D341Med (cell line): ENCODE data around the gene FMNL2.

Experiments
- DNase-seq: peaks from one replicate; pipeline ENCODE4 v3.0.0; 2012; ENCODE audit warnings: low spot score

The FMNL2 gene

GRCh38 chr2:152402780-152403759 is 68.1 kb downstream of the FMNL2 start:
- DNase-seq: no peak

DNA sequence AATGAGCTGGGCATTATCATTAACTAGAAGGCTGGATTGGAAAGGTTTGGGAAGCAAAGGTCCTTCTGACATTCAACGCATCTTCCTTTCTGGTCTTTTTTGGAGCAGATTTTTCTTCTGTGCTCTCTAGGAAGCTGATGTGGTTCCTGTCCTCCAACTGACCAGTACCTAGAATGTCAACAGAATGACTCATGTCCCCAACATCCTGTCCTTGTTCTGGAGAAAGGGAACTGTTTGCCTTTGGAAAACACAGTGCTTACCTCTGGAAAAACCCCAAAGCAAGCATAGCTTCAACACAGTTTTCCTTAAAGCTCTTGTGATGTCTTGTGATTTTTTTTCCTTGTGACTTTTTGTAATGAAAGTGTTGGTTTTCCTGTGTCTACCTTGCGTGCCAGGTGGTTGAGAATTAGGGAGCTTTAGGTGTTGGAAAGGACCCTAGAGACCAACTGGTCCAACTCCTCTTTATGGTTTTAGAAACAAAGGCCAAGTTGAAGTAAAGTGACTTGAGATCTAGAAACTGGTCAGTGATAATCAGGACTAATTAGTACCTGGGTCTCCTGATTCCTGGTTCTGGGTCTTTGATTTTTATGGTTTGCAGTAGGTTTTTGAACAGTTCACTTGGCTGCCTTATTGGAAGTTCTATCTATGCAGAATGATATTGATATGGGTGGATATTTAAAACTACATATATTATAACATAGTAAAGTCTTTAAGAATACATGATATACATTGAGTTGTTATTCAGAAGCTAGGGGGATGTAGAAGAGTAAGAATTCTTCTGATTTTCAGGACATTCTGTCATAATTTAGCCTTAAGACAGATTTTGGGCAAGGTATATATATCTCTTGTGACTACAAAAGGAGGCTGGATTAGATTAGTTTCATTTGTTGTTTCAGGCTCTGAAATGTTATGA is 70.5 kb downstream of the FMNL2 start:
- no peak for DNase-seq

DNA sequence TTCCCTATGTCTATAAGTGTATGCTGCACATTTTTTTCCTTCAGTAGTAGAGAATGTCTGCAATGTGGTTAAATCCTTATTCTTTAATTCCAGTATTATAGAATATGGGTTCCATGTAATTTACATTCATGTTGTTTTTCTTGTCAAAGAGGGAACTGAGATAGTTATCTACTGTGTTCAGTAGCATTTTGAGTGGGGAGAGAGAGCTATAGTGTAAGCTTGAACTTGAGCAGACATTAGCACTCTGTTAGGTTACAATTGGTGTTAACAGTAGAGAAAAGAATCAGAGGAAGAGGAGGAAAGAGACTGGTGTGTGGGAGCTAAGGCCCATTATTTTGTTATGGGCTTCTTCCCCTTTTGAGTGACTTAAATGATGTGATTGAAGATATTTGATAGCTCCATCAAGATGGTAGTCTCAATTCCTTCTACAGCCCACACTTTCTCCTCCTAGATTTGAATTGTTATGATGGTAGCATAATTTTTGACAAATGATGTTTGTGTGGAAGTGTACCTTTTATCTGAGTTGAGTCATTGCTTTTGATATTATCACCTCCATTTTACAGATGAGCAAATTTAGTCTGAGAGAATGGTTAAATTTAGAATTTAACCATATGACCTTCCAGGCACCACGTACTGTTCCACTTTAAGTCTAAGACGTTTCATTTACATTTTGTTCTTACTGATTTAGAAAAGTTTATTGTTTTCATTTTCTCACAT is 71.3 kb downstream of the FMNL2 start:
- DNase-seq: no peak

GRCh38 chr2:152406836-152407161 is 71.8 kb downstream of the FMNL2 start:
- DNase-seq: no peak

GRCh38 chr2:152407204-152407721 is 72.3 kb downstream of the FMNL2 start:
- peak; percentile 29 for DNase-seq

GRCh38 chr2:152407806-152408205 is 72.8 kb downstream of the FMNL2 start:
- no peak for DNase-seq

GRCh38 chr2:152408254-152408653 is 73.3 kb downstream of the FMNL2 start:
- no peak for DNase-seq

- DNase-seq: no peak
Measured at GRCh38 chr2:152409386-152410164, 74.6 kb downstream of the FMNL2 start.

DNA sequence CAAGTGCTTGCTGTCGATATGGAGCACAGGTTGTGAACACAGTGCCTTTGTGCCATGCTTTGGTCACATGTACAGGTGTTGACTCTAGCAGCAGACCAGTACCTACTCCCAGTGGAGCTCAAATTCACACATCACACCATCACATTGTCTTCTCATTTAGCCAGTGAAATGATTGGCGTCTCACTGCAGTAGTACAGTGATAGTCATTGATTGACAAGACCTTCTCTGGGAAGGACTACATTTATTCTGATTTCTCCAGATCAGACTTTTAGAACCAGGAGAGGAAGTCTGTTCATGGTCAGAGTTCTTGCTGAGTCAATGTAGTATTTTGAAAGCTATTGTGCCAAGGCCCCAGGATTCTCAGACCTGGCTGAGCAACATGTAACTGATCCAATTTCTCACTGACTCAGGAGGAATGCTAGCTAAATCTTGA is 75.2 kb downstream of the FMNL2 start:
- DNase-seq: no peak

DNA sequence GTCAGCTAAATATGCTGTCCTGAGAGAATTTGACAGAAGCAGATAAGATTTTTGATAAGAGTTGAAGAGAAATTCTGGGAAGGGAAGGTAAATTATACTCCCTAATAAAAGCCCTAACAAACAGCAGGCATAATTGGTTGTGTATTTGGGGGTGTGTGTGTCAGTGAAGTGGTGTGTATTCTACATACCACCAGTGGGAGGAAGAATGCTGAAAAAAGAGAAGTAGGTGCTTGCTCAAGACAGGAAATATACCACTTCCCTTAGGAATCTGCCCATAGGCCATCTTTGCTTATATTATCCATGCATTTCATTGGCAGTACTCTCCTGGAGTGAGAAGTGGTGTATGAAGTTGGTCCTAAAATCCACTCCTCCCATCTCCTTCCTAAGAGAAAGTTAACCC is 76.2 kb downstream of the FMNL2 start:
- DNase-seq: no peak

- no peak for DNase-seq
Measured at GRCh38 chr2:152413228-152414030, 78.5 kb downstream of the FMNL2 start.

GRCh38 chr2:152415231-152415642 is 80.3 kb downstream of the FMNL2 start:
- no peak for DNase-seq

- DNase-seq: no peak
Measured at GRCh38 chr2:152415796-152416195, 80.8 kb downstream of the FMNL2 start.

GRCh38 chr2:152418688-152419087 is 83.7 kb downstream of the FMNL2 start:
- no peak for DNase-seq

GRCh38 chr2:152419944-152420343 is 85.0 kb downstream of the FMNL2 start:
- no peak for DNase-seq

GRCh38 chr2:152420363-152420762 is 85.4 kb downstream of the FMNL2 start:
- no peak for DNase-seq

DNA sequence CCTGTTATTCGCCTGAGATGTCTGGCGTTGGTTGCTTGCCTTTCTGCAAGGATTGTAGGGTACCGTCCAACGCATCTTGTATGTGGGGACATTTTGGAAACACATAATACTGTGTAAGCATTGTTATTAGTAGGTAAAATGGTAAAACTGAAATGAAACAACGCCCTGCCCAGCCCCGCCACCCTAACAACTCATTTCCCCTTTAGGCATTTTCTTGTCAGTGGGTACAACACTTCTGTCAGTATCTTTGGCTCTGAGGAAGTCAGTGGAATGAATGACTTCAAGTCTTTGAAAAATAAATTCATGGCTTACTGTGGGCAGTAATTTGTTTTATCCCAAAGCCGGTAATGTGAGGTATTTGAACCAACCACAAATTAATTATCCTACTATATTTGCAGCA is 86.0 kb downstream of the FMNL2 start:
- no peak for DNase-seq

DNA sequence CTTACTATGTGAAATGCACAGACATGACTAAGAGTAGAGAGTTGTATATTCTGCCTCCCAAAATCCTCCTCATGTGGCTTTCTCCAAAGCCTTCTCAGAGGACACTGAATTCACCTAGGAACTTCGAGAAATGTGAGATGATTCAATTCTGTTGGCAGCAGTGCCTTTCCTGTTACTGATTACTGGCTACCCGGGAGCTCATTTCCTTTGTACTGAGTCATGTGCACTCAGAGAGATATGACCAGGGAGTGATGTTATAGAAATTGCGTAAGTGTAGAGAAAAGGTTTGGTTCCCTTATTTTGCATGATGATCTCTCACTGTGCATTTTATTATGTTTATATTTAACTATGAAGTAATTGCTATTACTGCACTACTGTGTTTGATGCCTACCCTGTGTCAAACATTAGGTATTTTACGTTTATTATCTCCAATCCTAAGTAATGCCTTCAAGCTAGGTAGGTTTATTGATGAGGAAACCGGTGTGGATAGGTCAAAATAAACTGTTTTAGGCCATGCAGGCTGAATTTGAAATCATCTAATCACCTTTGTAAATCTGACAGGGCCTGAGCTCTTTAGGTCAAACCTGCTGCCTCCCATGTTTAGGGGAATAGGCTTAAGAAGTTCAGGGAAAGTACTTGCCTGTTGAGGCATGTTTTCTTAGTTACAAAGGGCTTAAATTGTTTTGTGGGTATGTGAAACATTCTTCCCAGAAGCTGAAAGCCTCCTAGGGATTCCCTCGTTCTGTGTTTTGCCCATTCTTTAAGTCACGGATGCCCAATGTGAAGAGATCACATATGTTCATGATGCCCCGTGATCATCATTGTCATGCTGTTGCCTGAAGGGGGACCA is 86.8 kb downstream of the FMNL2 start:
- no peak for DNase-seq

DNA sequence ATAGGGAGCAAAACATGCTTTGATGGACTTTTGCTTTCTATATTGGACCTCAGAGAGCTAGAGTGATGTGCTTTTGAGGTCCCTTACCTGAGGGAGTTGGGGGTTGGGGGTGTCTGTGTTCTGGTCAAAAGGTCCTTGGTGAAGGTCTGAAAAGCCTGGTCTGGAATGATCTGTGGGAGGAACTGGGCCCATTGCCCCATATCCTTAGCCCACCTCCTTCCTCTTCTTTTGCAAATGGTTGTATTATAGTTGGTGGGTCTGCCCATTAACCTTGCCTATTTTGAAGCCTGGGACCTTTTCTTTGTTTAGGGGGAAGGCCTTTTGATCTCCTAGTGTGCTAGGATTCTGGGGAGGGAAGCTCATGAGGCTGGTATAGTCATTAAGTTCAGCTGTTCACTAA is 88.7 kb downstream of the FMNL2 start:
- DNase-seq: no peak
